ENCODE data around the gene LRRC56.
A peak's percentile ranks its signal among the peaks of the same experiment; 100 is the strongest.

LRRC56 gene

GRCh38 chr11:530960-531831 lies 6.1 kb upstream of the LRRC56 start:
- Histone ChIP-seq H3K27me3 (replicated peaks; ENCODE audit: control insufficient read depth, insufficient read depth, low read length) (no peaks in the 10 kb centered on the region), H3K4me3 (ENCODE audit: low read length) (no peak overlapping the region), H3K36me3 (ENCODE audit: control insufficient read depth, insufficient read depth, low read length, severe bottlenecking) (peaks cover 12% of the 10 kb centered on the region), H3K9me3 (ENCODE audit: control insufficient read depth, low read length) (no peaks in the 10 kb centered on the region), H3K9ac (ENCODE audit: low read length) (no peak overlapping the region), H3K4me1 (ENCODE audit: control insufficient read depth, insufficient read depth, low read length) (peaks cover 10% of the 10 kb centered on the region)
- no peak for DNase-seq (ENCODE audit: low read depth)

GRCh38 chr11:531919-532526 lies 5.3 kb upstream of the LRRC56 start:
- DNase-seq (ENCODE audit: low read depth), result no peak
- Histone ChIP-seq H3K9me3 (ENCODE audit: control insufficient read depth, low read length) (no peaks in the 10 kb centered on the region), H3K4me3 (ENCODE audit: low read length) (no peak overlapping the region), H3K27me3 (replicated peaks; ENCODE audit: control insufficient read depth, insufficient read depth, low read length) (no peaks in the 10 kb centered on the region), H3K4me1 (ENCODE audit: control insufficient read depth, insufficient read depth, low read length) (peaks cover 13% of the 10 kb centered on the region), H3K9ac (ENCODE audit: low read length) (no peak overlapping the region), H3K36me3 (ENCODE audit: control insufficient read depth, insufficient read depth, low read length, severe bottlenecking) (peaks cover 12% of the 10 kb centered on the region)

- DNase-seq (ENCODE audit: low read depth), result no peak
- Histone ChIP-seq H3K27me3 (replicated peaks; ENCODE audit: control insufficient read depth, insufficient read depth, low read length) (no peaks in the 10 kb centered on the region), H3K9me3 (ENCODE audit: control insufficient read depth, low read length) (no peaks in the 10 kb centered on the region), H3K9ac (ENCODE audit: low read length) (no peak overlapping the region), H3K4me3 (ENCODE audit: low read length) (no peak overlapping the region), H3K4me1 (ENCODE audit: control insufficient read depth, insufficient read depth, low read length) (peaks cover 18% of the 10 kb centered on the region), H3K36me3 (ENCODE audit: control insufficient read depth, insufficient read depth, low read length, severe bottlenecking) (peaks cover 12% of the 10 kb centered on the region)
These were observed 4.8 kb upstream of the LRRC56 start for GRCh38 chr11:532527-532985.

- no peak for DNase-seq (ENCODE audit: low read depth)
- H3K9ac ChIP-seq (ENCODE audit: low read length), result no peak overlapping the region
- no peaks in the 10 kb centered on the region for H3K27me3 ChIP-seq (replicated peaks; ENCODE audit: control insufficient read depth, insufficient read depth, low read length)
- H3K9me3 ChIP-seq (ENCODE audit: control insufficient read depth, low read length), result no peaks in the 10 kb centered on the region
- no peak overlapping the region for H3K4me3 ChIP-seq (ENCODE audit: low read length)
- peaks cover 12% of the 10 kb centered on the region for H3K36me3 ChIP-seq (ENCODE audit: control insufficient read depth, insufficient read depth, low read length, severe bottlenecking)
- H3K4me1 ChIP-seq (ENCODE audit: control insufficient read depth, insufficient read depth, low read length), result peaks cover 18% of the 10 kb centered on the region
These were observed 4.2 kb upstream of the LRRC56 start for GRCh38 chr11:532986-533585.

- Histone ChIP-seq H3K4me3 (ENCODE audit: low read length) (peak overlapping the region; percentile 87), H3K9me3 (ENCODE audit: control insufficient read depth, low read length) (no peaks in the 10 kb centered on the region), H3K27me3 (replicated peaks; ENCODE audit: control insufficient read depth, insufficient read depth, low read length) (no peaks in the 10 kb centered on the region), H3K9ac (ENCODE audit: low read length) (peak overlapping the region; percentile 88), H3K4me1 (ENCODE audit: control insufficient read depth, insufficient read depth, low read length) (peaks cover 18% of the 10 kb centered on the region), H3K36me3 (ENCODE audit: control insufficient read depth, insufficient read depth, low read length, severe bottlenecking) (peaks cover 12% of the 10 kb centered on the region)
- no peak for DNase-seq (ENCODE audit: low read depth)
These were observed 3.5 kb upstream of the LRRC56 start for GRCh38 chr11:533586-534395.

- Histone ChIP-seq H3K9ac (ENCODE audit: low read length) (peak overlapping the region; percentile 88), H3K9me3 (ENCODE audit: control insufficient read depth, low read length) (no peaks in the 10 kb centered on the region), H3K4me3 (ENCODE audit: low read length) (peak overlapping the region; percentile 87), H3K27me3 (replicated peaks; ENCODE audit: control insufficient read depth, insufficient read depth, low read length) (no peaks in the 10 kb centered on the region), H3K36me3 (ENCODE audit: control insufficient read depth, insufficient read depth, low read length, severe bottlenecking) (peaks cover 12% of the 10 kb centered on the region), H3K4me1 (ENCODE audit: control insufficient read depth, insufficient read depth, low read length) (peaks cover 18% of the 10 kb centered on the region)
- peak; percentile 67 for DNase-seq (ENCODE audit: low read depth)
These were observed 2.7 kb upstream of the LRRC56 start for GRCh38 chr11:534396-535209.

- Histone ChIP-seq H3K27me3 (replicated peaks; ENCODE audit: control insufficient read depth, insufficient read depth, low read length) (no peaks in the 10 kb centered on the region), H3K9ac (ENCODE audit: low read length) (peak overlapping the region; percentile 88), H3K9me3 (ENCODE audit: control insufficient read depth, low read length) (no peaks in the 10 kb centered on the region), H3K36me3 (ENCODE audit: control insufficient read depth, insufficient read depth, low read length, severe bottlenecking) (peaks cover 12% of the 10 kb centered on the region), H3K4me1 (ENCODE audit: control insufficient read depth, insufficient read depth, low read length) (peaks cover 18% of the 10 kb centered on the region), H3K4me3 (ENCODE audit: low read length) (peak overlapping the region; percentile 87)
- no peak for DNase-seq (ENCODE audit: low read depth)
These were observed 2.2 kb upstream of the LRRC56 start for GRCh38 chr11:535210-535518.

GRCh38 chr11:535519-536454 lies 1.5 kb upstream of the LRRC56 start, which contains the start of gene HRAS:
Gene HRAS, minus strand, starts transcription at chr11:535576.
- Histone ChIP-seq H3K4me1 (ENCODE audit: control insufficient read depth, insufficient read depth, low read length) (peaks cover 18% of the 10 kb centered on the region), H3K36me3 (ENCODE audit: control insufficient read depth, insufficient read depth, low read length, severe bottlenecking) (peaks cover 12% of the 10 kb centered on the region), H3K4me3 (ENCODE audit: low read length) (peak within 1 kb of the TSS; percentile 87), H3K27me3 (replicated peaks; ENCODE audit: control insufficient read depth, insufficient read depth, low read length) (no peaks in the 10 kb centered on the region), H3K9me3 (ENCODE audit: control insufficient read depth, low read length) (no peaks in the 10 kb centered on the region), H3K9ac (ENCODE audit: low read length) (peak within 1 kb of the TSS; percentile 88)
- DNase-seq (ENCODE audit: low read depth), result peak; percentile 98

GRCh38 chr11:537622-538430 lies 499 bp downstream of the LRRC56 start:
- Histone ChIP-seq H3K27me3 (replicated peaks; ENCODE audit: control insufficient read depth, insufficient read depth, low read length) (no peaks in the 10 kb centered on the region), H3K4me3 (ENCODE audit: low read length) (peak overlapping the region; percentile 54), H3K4me1 (ENCODE audit: control insufficient read depth, insufficient read depth, low read length) (peaks cover 18% of the 10 kb centered on the region), H3K36me3 (ENCODE audit: control insufficient read depth, insufficient read depth, low read length, severe bottlenecking) (peaks cover 5% of the 10 kb centered on the region), H3K9me3 (ENCODE audit: control insufficient read depth, low read length) (no peaks in the 10 kb centered on the region), H3K9ac (ENCODE audit: low read length) (no peak overlapping the region)
- no peak for DNase-seq (ENCODE audit: low read depth)

All from adipocyte (in vitro differentiated cells).